ENCODE data around the gene UPK3BL1.
"Not testable (repeated sequence)": the region's sequence is repeated elsewhere in the genome, so short reads cannot be mapped to it uniquely, and the experiment has no call there.

GRCh38 chr7:102604431-102605145 is 38.0 kb downstream of the UPK3BL1 start:
- TF ChIP-seq CTCF (IDR thresholded peaks at IDR 0.05; ENCODE audit: control extremely low read depth in 1 of 3, insufficient read depth in 1 of 3, low read depth in 1 of 3, low read length in 3 of 3); TAF1 (IDR thresholded peaks at IDR 0.05; ENCODE audit: low read depth, low read length); KDM5A (IDR thresholded peaks at IDR 0.05; ENCODE audit: low read length); SP2 (IDR thresholded peaks at IDR 0.05; ENCODE audit: low read length); CEBPB (IDR thresholded peaks at IDR 0.05; ENCODE audit: low read depth, low read length); BRCA1 (IDR thresholded peaks at IDR 0.05; ENCODE audit: low read depth, low read length); RAD21 (IDR thresholded peaks at IDR 0.05 in 1 of 2, conservative IDR thresholded peaks at IDR 0.05 in 1 of 2; ENCODE audit: low read depth in 2 of 2, low read length in 2 of 2); MAX (IDR thresholded peaks at IDR 0.05); SIN3A (conservative IDR thresholded peaks at IDR 0.05 in 1 of 2, IDR thresholded peaks at IDR 0.05 in 1 of 2; ENCODE audit: low read depth in 1 of 2, low read length in 2 of 2); JUN (IDR thresholded peaks at IDR 0.05; ENCODE audit: low read depth, low read length): not testable (repeated sequence)

All from H1 (cell line).